CD4-positive, alpha-beta T cell treated with Interleukin-2 at 100 ng/mL for 4 hours (primary cell): Measurements from ENCODE around the gene BICDL2.
A peak's percentile ranks its signal among the peaks of the same experiment; 100 is the strongest.
"Not testable (repeated sequence)": the region's sequence is repeated elsewhere in the genome, so short reads cannot be mapped to it uniquely, and the experiment has no call there.

Experiments used
- DNase-seq: peaks from one replicate; pipeline ENCODE4 v3.0.0-alpha.2; 2020; ENCODE audit warnings: low spot score

The BICDL2 gene, protein sequence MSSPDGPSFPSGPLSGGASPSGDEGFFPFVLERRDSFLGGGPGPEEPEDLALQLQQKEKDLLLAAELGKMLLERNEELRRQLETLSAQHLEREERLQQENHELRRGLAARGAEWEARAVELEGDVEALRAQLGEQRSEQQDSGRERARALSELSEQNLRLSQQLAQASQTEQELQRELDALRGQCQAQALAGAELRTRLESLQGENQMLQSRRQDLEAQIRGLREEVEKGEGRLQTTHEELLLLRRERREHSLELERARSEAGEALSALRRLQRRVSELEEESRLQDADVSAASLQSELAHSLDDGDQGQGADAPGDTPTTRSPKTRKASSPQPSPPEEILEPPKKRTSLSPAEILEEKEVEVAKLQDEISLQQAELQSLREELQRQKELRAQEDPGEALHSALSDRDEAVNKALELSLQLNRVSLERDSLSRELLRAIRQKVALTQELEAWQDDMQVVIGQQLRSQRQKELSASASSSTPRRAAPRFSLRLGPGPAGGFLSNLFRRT

GRCh38 chr16:3036726-3037315 is at the start of gene BICDL2:
TSS of gene BICDL2 (minus strand) at chr16:3036944. CDS start at chr16:3035496, 1,448 bp downstream.
- no peak for DNase-seq

DNA sequence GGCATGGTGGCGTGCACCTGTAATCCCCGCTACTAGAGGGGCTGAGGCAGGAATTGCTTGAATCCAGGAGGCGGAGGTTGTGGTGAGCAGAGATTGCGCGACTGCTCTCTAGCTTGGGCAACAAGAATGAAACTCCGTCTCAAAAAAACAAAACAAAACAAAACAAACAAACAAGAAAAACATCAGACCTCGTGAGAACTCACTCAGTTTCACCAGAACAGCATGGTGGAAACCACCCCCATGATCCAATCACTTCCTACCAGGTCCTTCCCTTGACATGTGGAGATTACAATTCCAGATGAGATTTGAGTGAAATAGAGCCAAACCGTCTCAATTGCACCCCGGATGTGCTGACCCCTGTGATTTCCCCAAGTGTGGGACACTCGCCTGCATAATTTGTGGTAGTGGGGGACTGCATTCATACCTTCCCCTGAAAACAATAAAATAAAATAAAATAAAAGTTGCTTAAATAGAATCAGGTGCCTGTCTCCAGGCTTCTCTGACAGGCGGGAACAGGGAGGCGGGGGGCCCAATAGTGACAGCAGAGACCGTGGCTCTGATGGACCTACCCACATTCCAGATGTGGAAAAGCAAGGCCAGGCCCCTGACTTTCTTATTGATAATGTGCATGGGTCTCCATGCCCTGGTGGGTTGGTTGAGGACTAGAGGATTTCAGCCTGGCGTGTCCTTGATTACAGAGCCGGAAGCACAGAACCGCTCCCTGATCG is 49.3 kb upstream of the BICDL2 start:
- DNase-seq = no peak

- no peak for DNase-seq
Observed at GRCh38 chr16:3084969-3085670, 48.4 kb upstream of the BICDL2 start.

GRCh38 chr16:3084491-3084890 is 47.7 kb upstream of the BICDL2 start:
- DNase-seq = no peak

DNA sequence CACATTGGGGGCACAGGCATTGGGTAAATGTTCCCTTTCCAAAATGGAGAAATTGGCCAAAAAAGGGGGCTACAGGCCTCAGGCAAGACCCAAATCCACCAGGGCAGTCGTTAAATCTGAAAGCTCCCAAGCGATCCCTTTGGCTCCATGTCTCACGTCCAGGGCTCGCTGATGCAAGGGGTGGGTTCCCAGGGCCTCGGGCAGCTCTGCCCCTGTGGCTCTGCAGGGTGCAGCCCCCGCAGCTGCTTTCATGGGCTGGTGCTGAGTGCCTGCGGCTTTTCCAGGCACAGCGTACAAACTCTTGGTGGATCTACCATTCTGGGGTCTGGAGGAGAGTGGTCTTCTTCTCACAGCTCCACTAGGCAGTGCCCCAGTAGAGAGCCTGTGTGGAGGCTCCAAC is 46.7 kb upstream of the BICDL2 start:
- DNase-seq = not testable (repeated sequence)

DNA sequence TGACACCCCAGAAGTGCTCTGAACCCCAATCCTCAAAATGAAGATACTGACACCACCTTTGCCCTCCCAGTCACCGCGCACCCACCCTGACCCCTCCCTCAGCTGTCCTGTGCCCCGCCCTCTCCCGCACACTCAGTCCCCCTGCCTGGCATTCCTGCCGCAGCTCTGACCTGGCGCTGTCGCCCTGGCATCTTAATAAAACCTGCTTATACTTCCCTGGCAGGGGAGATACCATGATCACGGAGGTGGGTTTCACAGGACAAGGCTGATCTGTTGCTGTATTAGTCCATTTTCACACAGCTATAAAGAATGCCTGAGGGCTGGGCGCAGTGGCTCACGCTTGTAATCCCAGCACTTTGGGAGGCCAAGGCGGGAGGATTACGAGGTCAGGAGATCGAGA is 45.2 kb upstream of the BICDL2 start:
- not testable (repeated sequence) for DNase-seq

- DNase-seq = no peak
Observed at GRCh38 chr16:3080024-3080423, 43.3 kb upstream of the BICDL2 start.

- DNase-seq = no peak
Observed at GRCh38 chr16:3076577-3076976, 39.8 kb upstream of the BICDL2 start.

GRCh38 chr16:3075946-3076345 is 39.2 kb upstream of the BICDL2 start:
- not testable (repeated sequence) for DNase-seq

DNA sequence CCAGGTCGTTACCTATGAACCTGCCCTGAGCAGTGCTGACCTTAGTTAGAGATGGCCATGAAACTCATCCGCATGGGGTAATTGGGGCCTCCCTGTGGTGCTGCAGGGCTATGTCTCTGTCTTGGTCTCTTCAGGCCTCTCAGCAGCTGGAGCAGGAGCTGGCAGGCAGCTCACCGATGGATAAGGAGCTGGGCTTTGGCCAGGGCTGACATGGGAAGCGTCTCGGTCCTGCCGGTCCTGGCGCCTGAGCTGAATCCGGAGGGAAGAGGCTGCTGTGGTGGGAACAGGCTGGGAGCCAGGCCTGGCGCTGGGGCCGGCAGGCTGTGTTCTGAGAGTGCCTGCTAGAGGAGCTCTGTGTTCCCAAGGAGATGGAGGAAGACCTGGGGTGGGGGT is 38.8 kb upstream of the BICDL2 start:
- DNase-seq = no peak

- DNase-seq = peak; percentile 92
Observed at GRCh38 chr16:3074860-3075522, 38.2 kb upstream of the BICDL2 start.

DNA sequence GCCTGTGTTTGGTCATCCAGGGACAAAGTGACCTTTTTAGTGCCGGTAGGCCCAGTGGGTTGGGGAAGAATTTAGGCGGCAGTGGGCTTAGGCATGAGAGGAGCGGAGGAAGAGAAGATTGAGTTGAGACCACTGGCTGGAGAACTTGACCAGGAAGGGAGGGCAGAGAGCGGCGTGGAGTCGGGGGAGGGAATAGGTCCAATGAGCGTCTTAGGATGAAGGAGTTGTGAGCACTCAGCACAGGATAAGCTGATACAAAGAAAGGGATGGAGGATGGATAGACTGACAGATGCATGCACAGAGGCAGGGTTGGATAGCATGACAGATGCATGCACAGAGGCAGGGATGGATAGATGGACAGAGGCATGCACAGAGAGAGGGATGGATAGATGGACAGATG is 36.7 kb upstream of the BICDL2 start:
- no peak for DNase-seq

DNA sequence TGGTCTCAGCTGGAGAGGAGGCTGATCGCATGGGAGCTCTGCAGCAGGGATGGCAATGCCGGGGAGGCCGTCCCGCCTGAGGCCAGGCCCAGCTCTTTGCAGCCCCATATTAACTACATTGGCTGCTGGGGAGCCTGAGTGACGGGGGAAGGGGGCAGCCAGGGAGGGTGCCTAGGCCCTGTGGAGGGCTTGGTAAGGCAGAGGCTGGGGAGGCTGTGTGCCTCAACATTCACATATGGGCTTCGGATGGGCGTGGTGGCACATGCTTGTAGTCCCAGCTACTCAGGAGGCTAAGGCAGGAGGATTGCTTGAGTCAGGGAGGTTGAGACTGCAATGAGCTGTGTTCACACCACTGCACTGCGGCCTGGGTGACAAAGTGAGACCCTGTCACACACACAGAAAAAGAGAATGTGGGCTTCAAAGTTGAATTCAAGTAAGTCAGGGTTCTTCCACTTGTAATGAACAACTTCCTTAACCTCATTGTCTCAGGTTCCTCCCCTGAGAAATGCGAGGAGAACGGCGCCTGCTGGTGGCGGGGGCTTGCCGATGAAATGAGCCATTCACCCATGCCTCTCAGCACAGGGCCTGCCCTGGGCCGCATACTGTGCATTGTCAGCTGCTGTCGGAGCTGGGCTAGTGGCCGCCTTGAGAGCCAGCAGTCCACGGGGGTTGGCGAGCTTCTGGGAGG is 36.0 kb upstream of the BICDL2 start:
- DNase-seq = peak; percentile 76

DNA sequence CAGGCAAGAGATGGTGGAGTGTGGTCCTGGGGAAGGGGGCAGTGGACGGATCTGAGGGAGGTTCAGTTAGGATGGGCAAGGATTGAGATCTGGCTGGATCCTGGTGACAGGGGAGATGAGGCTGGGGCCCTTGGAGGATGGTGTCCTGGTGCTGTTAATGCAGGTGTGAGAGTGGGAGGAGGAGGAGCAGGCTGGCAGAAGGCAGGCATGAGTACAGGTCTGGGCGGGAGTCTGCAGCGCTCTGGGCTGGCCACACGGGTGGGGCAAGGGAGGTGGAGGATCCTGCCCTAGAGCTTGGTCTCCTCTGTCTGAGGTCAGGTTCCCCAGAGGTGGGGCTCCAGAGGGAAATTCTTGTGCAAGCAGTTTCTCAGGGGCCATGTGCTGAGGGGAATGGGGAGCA is 35.4 kb upstream of the BICDL2 start:
- not testable (repeated sequence) for DNase-seq

DNA sequence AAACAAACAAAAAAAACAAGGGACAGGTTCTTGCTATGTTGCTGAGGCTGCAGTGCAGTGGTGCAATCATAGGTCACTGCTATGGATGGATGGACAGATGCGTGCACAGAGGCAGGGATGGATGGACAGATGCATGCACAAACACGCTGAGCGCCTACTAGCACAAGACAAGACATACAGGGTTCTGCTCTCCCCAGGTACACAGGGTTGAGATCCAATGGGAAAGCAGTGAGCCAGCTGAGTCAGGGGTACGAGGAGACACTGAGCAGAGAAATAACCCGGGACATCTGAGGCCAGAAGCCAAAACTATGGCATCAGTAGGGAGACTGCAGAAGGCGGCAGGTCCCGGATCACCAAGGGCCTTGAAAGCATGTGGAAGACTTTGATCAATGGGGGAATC is 34.9 kb upstream of the BICDL2 start:
- DNase-seq = no peak

DNA sequence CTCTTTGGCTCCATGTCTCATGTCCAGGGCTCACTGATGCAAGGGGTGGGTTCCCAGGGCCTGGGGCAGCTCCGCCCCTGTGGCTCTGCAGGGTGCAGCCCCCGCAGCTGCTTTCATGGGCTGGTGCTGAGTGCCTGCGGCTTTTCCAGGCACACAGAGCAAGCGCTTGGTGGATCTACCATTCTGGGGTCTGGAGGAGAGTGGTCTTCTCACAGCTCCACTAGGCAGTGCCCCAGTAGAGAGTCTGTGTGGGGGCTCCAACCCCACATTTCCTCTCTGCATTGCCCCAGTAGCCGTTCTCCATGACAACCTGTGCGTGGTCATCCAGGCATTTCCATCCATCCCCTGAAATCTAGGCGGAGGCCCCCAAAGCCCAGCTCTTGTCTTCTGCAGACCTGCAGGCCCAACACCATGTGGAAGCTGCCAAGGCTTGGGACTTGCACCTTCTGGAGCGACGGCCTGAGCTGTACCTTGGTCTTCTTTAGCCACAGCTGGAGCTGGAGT is 33.9 kb upstream of the BICDL2 start:
- DNase-seq = no peak

DNA sequence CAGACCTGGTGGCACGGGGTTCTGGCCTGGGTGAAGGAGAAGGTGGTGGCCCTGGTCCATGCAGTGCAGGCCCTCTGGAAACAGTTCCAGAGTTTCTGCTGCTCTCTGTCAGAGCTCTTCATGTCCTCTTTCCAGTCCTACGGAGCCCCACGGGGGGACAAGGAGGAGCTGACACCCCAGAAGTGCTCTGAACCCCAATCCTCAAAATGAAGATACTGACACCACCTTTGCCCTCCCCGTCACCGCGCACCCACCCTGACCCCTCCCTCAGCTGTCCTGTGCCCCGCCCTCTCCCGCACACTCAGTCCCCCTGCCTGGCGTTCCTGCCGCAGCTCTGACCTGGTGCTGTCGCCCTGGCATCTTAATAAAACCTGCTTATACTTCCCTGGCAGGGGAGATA is 32.4 kb upstream of the BICDL2 start:
- DNase-seq = not testable (repeated sequence)

- DNase-seq = no peak
Observed at GRCh38 chr16:3068487-3068886, 31.7 kb upstream of the BICDL2 start.

- no peak for DNase-seq
Observed at GRCh38 chr16:3066440-3066748, 29.6 kb upstream of the BICDL2 start.

GRCh38 chr16:3065742-3066439 is 29.1 kb upstream of the BICDL2 start:
- no peak for DNase-seq
